HepG2 (cell line): Measurements from ENCODE around the gene COQ5. TPM values are rescaled to one million over a fixed set of nuclear protein-coding genes. Genes with fewer than 3 reads are reported as not detected.

Experiments
- BRD4 ChIP-seq: sonication (generic); formaldehyde crosslinking; IDR thresholded peaks from 2 replicates; pipeline ENCODE4 v1.4.0; 2020; ENCODE audit warnings: missing genetic modification reagents
- CEBPG ChIP-seq: IDR thresholded peaks from 2 replicates; pipeline ENCODE4 v1.6.1; 2016
- ELF4 ChIP-seq: sonication (generic); formaldehyde crosslinking; IDR thresholded peaks from 2 replicates; pipeline ENCODE4 v1.5.0; 2020; ENCODE audit warnings: missing genetic modification reagents, mild to moderate bottlenecking, moderate library complexity, borderline replicate concordance
- NFKBIZ ChIP-seq: IDR thresholded peaks from 2 replicates; pipeline ENCODE4 v1.6.1; 2018; ENCODE audit warnings: missing genetic modification reagents, missing compliant biosample characterization
- NFRKB ChIP-seq: fragments of 450-650 bp; IDR thresholded peaks from 2 replicates; pipeline ENCODE4 v1.6.1; 2017
- NR2C2 ChIP-seq: sonication (generic); formaldehyde crosslinking; IDR thresholded peaks from 2 replicates; pipeline ENCODE4 v1.4.0; 2020; ENCODE audit warnings: missing genetic modification reagents, mild to moderate bottlenecking, moderate library complexity, borderline replicate concordance
- SOX13 ChIP-seq, 3 experiments: fragments of 450-650 bp in 1 of 3; sonication (generic) in 1 of 3; formaldehyde crosslinking in 1 of 3; IDR thresholded peaks in 2 of 3; conservative IDR thresholded peaks in 1 of 3; 2 replicates each; pipeline versions ENCODE4 v1.5.0 to v1.6.1; 2016 to 2020; ENCODE audit warnings: antibody characterized with exemption in 1 of 3, mild to moderate bottlenecking in 1 of 3, missing compliant biosample characterization in 1 of 3, missing genetic modification reagents in 1 of 3, moderate library complexity in 1 of 3
- ZBTB7B ChIP-seq: sonication (generic); formaldehyde crosslinking; IDR thresholded peaks from 2 replicates; pipeline ENCODE4 v1.4.0; 2020; ENCODE audit warnings: missing genetic modification reagents
- ZFY ChIP-seq: sonication (generic); formaldehyde crosslinking; IDR thresholded peaks from 2 replicates; pipeline ENCODE4 v1.4.0; 2020; ENCODE audit warnings: missing genetic modification reagents
- ZNF143 ChIP-seq: sonication (generic); formaldehyde crosslinking; IDR thresholded peaks from 2 replicates; pipeline ENCODE4 v1.4.0; 2020; ENCODE audit warnings: missing genetic modification reagents
- ZNF33B ChIP-seq: sonication (generic); formaldehyde crosslinking; IDR thresholded peaks from 2 replicates; pipeline ENCODE4 v1.5.1; 2020; ENCODE audit warnings: mild to moderate bottlenecking, missing genetic modification reagents
- ZNF577 ChIP-seq: sonication (generic); formaldehyde crosslinking; IDR thresholded peaks from 2 replicates; pipeline ENCODE4 v1.4.0; 2020; ENCODE audit warnings: mild to moderate bottlenecking, low read depth, missing genetic modification reagents, borderline replicate concordance
- ZNF644 ChIP-seq: IDR thresholded peaks from 2 replicates; pipeline ENCODE4 v1.6.1; 2016; ENCODE audit warnings: low read depth
- polyA plus RNA-seq, 8 experiments: library from polyadenylated mRNA; depleted of rRNA in 3 of 8; stranded (reverse) in 7 of 8; unstranded in 1 of 8; fragments of >200 nt; fragmentation: Illumina TruSeq in 4 of 8; extraction: Trizol in 4 of 8; gene quantifications; 2 replicates each; pipeline versions ENCODE4 v1.2.1 to v1.2.3, GENCODE V29; 2011 to 2016; ENCODE audit warnings: low read depth in 4 of 8, missing spikeins in 1 of 8, mixed read lengths in 1 of 8; ENCODE audit not compliant: insufficient read depth in 1 of 8
- total RNA-seq, 5 experiments: library from RNA; depleted of rRNA; stranded (reverse); fragments of >200 nt; fragmentation: Illumina TruSeq; extraction: Trizol; gene quantifications; 2 replicates each; pipeline ENCODE4 v1.2.3, GENCODE V29; 2016; ENCODE audit warnings: low read depth in 1 of 5
- TF ChIP-seq, protein P1 (sequence below), 2 experiments: sonication (generic) in 1 of 2; formaldehyde crosslinking in 1 of 2; IDR thresholded peaks; 2 replicates each; pipeline versions ENCODE4 v1.6.1 to v1.9.0; 2014 to 2022; ENCODE audit warnings: antibody characterized with exemption in 1 of 2, borderline replicate concordance in 1 of 2, inconsistent platforms in 1 of 2, low read depth in 1 of 2, missing genetic modification reagents in 1 of 2
- TF ChIP-seq, protein P2 (sequence below): sonication (generic); formaldehyde crosslinking; IDR thresholded peaks from 2 replicates; pipeline ENCODE4 v1.5.0; 2020; ENCODE audit warnings: missing genetic modification reagents
- TF ChIP-seq, protein P3 (sequence below): sonication (generic); formaldehyde crosslinking; IDR thresholded peaks from 2 replicates; pipeline ENCODE4 v1.4.0; 2020; ENCODE audit warnings: missing genetic modification reagents
- TF ChIP-seq, protein P4 (sequence below): sonication (generic); formaldehyde crosslinking; IDR thresholded peaks from 2 replicates; pipeline ENCODE4 v1.4.0; 2020; ENCODE audit warnings: mild to moderate bottlenecking, missing genetic modification reagents

Gene COQ5
- total and polyA plus RNA-seq, 2 of the 13 experiments (the other 11 are each of a cell fraction or from before 2014, with no cell fraction given): 36.4 to 41.5 TPM

DNA sequence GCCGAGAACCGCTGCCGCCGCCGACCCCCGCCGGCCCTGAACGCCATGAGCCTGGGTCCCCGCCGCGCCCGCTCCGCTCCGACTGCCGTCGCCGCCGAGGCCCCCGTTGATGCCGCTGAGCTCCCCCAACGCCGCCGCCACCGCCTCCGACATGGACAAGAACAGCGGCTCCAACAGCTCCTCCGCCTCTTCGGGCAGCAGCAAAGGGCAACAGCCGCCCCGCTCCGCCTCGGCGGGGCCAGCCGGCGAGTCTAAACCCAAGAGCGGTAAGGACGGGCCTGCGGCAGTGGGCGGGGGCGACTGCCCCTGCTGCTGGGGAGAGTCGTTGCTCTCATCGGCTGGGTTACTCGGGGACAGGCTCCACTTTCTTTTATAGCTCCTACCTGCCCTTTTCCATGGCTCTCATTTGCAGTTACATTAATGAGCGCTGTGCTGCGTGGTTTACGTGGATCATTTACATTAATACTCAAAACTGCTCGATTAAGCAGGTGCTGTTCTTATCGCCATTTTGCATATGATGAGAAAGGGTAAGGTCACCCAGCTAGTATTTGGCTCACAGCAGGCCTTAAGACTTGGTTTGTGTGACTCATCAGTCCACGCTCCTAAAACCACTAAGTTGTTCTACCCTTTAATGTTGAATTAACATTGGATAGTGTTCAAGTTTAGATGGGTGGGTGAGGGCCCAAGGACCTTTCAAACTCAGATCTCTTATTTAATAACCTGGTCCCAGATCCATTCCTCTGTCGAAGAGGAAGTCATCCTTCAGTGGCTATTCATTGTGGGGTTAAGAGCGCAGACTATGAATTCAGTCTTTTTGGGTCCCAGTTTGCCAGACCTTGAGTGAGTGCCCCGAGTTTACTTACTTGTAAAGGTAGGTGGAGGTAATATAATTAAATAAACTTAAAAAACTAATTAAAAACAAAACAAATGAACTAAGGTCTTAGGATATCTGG, 6.0 kb upstream of the COQ5 start (continued):
- TF ChIP-seq ZNF577 (CRISPR knock-in tag): no peak
- TF ChIP-seq CEBPG (CRISPR knock-in tag): no peak
- no peak for TF ChIP-seq ZNF644 (CRISPR knock-in tag)
- no peak for TF ChIP-seq ZBTB7B (CRISPR knock-in tag)
- TF ChIP-seq, protein P1, sequence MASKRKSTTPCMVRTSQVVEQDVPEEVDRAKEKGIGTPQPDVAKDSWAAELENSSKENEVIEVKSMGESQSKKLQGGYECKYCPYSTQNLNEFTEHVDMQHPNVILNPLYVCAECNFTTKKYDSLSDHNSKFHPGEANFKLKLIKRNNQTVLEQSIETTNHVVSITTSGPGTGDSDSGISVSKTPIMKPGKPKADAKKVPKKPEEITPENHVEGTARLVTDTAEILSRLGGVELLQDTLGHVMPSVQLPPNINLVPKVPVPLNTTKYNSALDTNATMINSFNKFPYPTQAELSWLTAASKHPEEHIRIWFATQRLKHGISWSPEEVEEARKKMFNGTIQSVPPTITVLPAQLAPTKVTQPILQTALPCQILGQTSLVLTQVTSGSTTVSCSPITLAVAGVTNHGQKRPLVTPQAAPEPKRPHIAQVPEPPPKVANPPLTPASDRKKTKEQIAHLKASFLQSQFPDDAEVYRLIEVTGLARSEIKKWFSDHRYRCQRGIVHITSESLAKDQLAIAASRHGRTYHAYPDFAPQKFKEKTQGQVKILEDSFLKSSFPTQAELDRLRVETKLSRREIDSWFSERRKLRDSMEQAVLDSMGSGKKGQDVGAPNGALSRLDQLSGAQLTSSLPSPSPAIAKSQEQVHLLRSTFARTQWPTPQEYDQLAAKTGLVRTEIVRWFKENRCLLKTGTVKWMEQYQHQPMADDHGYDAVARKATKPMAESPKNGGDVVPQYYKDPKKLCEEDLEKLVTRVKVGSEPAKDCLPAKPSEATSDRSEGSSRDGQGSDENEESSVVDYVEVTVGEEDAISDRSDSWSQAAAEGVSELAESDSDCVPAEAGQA (IDR thresholded peaks at IDR 0.05; ENCODE audit: low read depth): no peak
- TF ChIP-seq, protein P1 (CRISPR knock-in tag; IDR thresholded peaks at IDR 0.05; ENCODE audit: borderline replicate concordance): no peak
- TF ChIP-seq ZNF143: no peak
- TF ChIP-seq ZFY (CRISPR knock-in tag): peak; percentile 80; the same call in 1 of the 2 replicates
- TF ChIP-seq SOX13 (IDR thresholded peaks at IDR 0.05): no peak
- TF ChIP-seq SOX13 (CRISPR knock-in tag; conservative IDR thresholded peaks at IDR 0.05 in 1 of 2, IDR thresholded peaks at IDR 0.05 in 1 of 2): no peak; a peak in 1 of 4 replicates
- TF ChIP-seq ELF4 (CRISPR knock-in tag): 0 out of 2 replicates have a peak, but pooled peaks have one; percentile 7
- TF ChIP-seq, protein P2, sequence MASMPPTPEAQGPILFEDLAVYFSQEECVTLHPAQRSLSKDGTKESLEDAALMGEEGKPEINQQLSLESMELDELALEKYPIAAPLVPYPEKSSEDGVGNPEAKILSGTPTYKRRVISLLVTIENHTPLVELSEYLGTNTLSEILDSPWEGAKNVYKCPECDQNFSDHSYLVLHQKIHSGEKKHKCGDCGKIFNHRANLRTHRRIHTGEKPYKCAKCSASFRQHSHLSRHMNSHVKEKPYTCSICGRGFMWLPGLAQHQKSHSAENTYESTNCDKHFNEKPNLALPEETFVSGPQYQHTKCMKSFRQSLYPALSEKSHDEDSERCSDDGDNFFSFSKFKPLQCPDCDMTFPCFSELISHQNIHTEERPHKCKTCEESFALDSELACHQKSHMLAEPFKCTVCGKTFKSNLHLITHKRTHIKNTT (CRISPR knock-in tag): no peak
- no peak for TF ChIP-seq NFRKB
- TF ChIP-seq NR2C2: 0 out of 2 replicates have a peak, but pooled peaks have one; percentile 20
- no peak for TF ChIP-seq NFKBIZ (CRISPR knock-in tag)
- TF ChIP-seq, protein P3, sequence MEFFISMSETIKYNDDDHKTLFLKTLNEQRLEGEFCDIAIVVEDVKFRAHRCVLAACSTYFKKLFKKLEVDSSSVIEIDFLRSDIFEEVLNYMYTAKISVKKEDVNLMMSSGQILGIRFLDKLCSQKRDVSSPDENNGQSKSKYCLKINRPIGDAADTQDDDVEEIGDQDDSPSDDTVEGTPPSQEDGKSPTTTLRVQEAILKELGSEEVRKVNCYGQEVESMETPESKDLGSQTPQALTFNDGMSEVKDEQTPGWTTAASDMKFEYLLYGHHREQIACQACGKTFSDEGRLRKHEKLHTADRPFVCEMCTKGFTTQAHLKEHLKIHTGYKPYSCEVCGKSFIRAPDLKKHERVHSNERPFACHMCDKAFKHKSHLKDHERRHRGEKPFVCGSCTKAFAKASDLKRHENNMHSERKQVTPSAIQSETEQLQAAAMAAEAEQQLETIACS: no peak
- 0 out of 2 replicates have a peak, but pooled peaks have one; percentile 18 for TF ChIP-seq BRD4
- TF ChIP-seq, protein P4, sequence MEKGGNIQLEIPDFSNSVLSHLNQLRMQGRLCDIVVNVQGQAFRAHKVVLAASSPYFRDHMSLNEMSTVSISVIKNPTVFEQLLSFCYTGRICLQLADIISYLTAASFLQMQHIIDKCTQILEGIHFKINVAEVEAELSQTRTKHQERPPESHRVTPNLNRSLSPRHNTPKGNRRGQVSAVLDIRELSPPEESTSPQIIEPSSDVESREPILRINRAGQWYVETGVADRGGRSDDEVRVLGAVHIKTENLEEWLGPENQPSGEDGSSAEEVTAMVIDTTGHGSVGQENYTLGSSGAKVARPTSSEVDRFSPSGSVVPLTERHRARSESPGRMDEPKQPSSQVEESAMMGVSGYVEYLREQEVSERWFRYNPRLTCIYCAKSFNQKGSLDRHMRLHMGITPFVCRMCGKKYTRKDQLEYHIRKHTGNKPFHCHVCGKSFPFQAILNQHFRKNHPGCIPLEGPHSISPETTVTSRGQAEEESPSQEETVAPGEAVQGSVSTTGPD (CRISPR knock-in tag): no peak
- TF ChIP-seq ZNF33B (CRISPR knock-in tag): no peak
